HG02870 (cell line): ENCODE measurements around the gene HSPA12B.

ENCODE experiments used
- ATAC-seq: cut with Tn5 transposase; IDR thresholded peaks from one replicate; pipeline ENCODE4 v1.9.1; 2021; ENCODE audit warnings: mild to moderate bottlenecking, moderate library complexity; ENCODE audit not compliant: unreplicated experiment

Gene HSPA12B

GRCh38 chr20:3765171-3765882, 32.8 kb downstream of the HSPA12B start:
- no peak for ATAC-seq

DNA sequence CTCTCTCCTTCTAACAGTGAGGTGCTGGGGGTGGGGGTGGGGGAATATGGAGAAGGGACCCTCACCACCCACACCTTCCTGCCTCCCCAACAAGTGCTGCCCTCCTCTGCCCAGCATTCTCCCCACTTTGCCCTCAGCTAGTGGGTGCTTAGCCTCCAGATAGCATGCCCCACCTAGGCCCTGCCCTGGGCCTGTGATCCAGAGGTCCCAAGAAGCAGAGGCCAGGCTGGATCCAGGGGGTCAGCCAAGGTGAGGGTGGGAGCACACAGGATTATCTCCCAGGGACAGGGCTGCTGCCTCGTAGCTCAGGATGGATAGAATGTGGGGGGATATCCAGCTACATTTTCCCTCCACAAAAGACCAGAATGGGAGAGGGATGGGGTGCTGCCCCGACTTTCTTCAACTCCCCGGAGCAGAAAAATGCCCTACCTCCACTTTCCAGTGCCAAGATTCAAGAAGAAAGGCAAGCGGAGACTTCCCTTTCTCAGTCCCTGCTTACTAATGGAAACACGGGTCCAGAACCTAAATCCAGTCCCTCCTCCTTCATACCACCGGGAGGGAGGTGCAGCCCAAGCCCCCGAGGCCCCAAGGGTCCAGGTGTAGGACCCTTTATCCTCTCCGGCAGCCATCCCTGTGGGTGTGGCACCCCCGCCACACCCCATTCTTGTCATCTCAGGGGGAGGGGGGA, 34.1 kb downstream of the HSPA12B start:
- ATAC-seq, result no peak

- ATAC-seq, result no peak
These were observed 34.6 kb downstream of the HSPA12B start for GRCh38 chr20:3767110-3767426.

DNA sequence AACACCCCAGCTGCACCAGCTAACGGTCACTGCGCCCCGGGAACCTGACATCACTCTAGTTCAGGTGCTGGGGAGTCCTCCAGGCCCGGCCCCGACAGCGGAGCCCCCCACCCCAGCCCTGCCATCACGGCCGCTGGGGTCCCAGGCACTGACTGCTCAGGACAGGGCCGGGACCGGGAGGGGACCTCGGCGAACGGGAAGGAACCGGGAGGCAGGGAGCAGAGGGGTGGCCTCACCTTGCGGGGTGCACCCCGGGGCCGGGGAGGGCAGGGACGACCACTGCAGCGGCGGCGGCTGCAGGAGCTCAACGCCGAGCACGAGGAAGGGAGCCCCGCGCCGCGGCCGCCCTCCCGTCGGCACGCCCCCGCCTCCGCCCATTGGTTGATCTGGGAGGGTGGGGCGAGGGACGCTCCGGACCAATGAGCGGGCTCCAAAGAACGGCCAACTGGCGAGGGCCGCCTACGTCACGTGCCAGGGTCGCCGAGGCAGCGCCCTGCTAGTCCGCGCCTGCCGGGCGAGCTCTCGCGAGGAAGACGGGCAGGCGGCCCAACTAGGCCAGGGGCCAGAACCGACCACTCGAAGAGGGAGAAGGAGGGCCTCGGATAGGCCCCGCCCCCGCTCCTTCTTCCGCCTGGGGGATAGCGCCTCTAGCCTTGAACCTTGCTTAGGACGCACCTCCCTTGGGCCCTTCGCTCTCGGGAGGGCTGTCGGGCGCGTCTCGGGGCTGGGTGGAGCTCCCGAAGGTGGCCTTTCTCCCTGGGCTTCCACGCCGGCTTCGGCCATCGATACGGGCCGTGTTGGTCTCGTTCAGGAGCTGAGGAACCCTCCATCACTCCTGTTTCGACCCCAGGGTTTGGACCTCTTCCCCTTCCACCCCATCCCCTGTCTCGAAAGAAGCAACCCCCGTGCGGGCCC, 35.2 kb downstream of the HSPA12B start, which contains the start of gene ADISSP:
ADISSP (minus strand) TSS at position 327 of the 915 bp plus-strand sequence. CDS start 7,653 bp downstream, outside the sequence.
- ATAC-seq, result peak; percentile 85

- peak; percentile 30 for ATAC-seq
These were observed 36.1 kb downstream of the HSPA12B start for GRCh38 chr20:3768342-3769130.

GRCh38 chr20:3771552-3772058, 39.1 kb downstream of the HSPA12B start:
- no peak for ATAC-seq

- ATAC-seq, result no peak
These were observed 43.1 kb downstream of the HSPA12B start for GRCh38 chr20:3775457-3776108.

GRCh38 chr20:3777381-3777715, 44.9 kb downstream of the HSPA12B start:
- no peak for ATAC-seq

GRCh38 chr20:3777716-3778629, 45.5 kb downstream of the HSPA12B start:
- ATAC-seq, result no peak

DNA sequence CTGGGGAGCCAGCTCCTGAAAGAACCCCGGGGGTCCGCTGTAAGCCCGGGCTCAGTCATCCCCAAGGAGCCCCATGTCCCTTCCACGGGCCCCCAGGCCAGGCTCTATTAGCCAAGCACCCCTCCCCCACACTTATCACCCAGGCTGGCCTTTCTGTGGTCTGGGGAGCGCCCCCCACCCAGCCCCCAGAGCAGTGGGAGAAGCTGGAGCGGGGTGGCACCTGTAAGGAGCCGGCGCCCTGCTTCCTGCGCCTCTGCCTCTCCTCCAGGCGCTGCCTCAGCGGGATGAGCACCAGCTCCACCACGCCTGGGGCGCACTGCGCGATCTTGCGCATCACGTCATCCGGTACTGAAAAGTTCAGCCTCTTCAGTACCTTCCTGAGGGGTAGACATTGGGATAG, 46.5 kb downstream of the HSPA12B start:
- no peak for ATAC-seq

DNA sequence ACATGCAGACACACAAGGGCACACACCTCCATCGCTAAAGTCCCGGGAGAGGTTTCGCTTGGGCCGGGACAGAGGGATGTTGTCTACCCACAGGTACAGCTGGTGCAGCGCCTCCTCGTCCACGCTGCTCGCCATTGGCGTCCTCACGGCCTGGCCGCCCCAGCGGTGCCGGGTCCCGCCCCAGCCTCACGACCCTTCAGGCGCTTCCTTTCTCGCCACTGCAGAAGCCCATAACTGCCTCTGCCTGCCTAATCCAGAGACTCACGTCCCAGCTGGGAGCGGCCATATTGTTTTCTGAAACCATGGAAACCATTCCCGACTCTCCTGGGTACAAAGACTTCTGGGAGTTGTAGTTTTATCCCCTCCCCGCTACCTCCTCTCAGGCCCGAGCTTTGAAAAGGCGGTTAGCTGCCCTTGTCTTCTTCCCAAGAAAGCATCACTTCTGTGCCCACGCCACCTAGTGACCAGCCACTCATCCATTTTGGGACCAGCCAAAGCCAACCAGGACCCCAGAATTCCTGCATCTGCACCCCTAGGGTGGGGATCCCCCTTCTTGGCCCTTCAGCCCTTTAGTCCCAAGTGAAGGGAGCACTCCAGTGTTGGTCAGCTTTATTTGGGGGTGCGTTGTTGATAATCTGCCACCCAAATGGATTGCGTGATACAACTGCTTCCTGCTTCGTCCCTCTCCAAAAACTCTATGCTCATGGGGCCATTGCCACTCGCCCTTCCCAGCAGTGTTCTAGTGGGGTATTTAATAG, 48.8 kb downstream of the HSPA12B start, which contains the start of gene SPEF1:
SPEF1 (minus strand) TSS at position 296 of the 758 bp plus-strand sequence; CDS start at position 135, 161 bp downstream.
- ATAC-seq, result no peak

- ATAC-seq, result no peak
These were observed 50.1 kb downstream of the HSPA12B start for GRCh38 chr20:3782597-3782996.

- no peak for ATAC-seq
These were observed 50.6 kb downstream of the HSPA12B start for GRCh38 chr20:3783068-3783489.

- no peak for ATAC-seq
These were observed 51.2 kb downstream of the HSPA12B start for GRCh38 chr20:3783511-3784195.

DNA sequence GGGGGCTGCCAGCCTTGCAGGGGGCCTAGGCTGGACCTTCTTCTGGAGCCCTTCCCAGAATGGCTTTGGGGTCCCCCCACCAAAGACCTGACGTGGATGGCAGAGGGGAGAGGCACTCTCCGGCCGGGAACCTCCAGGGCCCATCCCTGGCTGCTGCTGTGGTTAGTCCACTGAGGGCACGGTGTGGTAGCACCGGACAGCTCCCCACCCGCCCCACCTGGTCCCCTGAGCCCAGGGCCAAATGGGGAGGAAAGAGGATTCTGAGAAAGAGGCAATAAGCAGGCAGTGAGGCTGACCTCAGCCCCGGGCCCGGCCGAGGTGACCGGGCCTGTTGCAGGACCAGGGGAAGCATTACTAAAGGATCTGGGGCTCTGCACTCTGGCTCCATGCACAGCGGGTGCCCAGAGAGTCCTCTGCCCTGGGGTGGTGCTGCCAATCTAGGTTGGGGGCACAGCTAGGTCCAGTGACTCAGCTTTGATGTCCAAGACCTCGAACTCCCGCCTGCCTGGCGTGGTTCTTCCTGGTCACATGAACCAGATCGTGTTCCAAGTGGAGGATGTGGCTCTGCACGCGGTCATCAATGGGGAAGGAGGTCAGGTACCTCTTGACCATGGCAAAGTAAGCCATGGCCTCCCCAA, 51.9 kb downstream of the HSPA12B start:
- ATAC-seq, result no peak

DNA sequence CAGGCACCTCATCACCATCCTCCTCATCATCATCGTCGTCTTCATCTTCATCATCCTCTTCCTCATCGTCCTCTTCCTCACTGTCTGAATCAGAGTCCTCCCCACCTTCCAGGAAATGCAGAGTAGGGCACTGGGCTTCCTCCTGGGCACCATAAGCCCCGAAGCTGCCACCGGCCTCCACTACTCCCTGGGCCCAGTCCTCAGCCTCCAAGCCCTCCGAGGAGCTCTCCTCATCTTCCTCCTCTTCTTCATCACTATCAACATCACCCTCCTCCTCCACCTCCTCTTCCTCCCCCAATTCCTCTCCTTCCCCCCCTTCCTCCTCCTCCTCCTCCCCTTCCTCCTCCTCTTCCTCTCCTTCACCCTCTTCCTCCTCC, 52.4 kb downstream of the HSPA12B start:
- no peak for ATAC-seq
